ENCODE results near the gene NFIX. TPM values are rescaled to one million over a fixed set of nuclear protein-coding genes. Genes with fewer than 3 reads are reported as not detected.

NFIX gene
- total RNA-seq, 1 donor from 2014 or later, result 118 TPM

DNA sequence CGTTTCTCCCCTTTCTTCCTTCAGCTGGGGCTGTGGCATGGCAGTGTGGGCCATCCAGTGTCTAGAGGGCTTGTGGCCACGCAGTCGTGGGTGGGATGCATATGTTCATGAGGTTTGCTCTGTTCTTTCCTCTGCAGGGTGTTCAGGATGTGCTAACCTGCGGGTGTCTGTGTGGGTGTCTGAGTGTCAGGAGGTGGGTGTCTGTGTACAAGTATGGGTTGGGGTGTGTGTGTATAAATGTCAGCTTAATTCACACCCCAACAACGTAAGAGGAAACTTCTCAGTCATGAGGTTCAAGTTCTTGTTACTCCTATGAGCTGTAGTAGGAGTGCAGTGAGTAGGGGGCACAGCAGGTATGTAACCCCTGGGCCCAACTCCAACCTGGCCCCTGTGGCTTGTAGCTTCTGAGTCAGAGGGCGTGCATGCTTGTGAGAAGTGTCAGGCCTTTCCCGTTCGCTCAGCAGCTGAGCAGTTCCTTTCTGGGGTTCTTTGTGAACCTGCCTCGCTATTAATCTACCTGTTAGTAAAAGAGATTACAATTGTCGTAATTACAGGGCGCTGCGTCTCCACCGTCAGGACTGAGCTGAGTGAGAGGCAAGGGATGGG lies 49.1 kb downstream of the NFIX start:
- Histone ChIP-seq H3K4me1 (peaks cover 93% of the 10 kb centered on the region), H3K4me3 (no peak overlapping the region), H3K27me3 (ENCODE audit: low read depth) (no peaks in the 10 kb centered on the region), H3K9me3 (replicated peaks) (no peaks in the 10 kb centered on the region), H3K27ac (replicated peaks) (peak overlapping the region; percentile 57), H3K36me3 (no peaks in the 10 kb centered on the region)
- no peak for DNase-seq
- intact Hi-C loops (cut with micrococcal nuclease), result no loop called here
- TF ChIP-seq, protein P1, sequence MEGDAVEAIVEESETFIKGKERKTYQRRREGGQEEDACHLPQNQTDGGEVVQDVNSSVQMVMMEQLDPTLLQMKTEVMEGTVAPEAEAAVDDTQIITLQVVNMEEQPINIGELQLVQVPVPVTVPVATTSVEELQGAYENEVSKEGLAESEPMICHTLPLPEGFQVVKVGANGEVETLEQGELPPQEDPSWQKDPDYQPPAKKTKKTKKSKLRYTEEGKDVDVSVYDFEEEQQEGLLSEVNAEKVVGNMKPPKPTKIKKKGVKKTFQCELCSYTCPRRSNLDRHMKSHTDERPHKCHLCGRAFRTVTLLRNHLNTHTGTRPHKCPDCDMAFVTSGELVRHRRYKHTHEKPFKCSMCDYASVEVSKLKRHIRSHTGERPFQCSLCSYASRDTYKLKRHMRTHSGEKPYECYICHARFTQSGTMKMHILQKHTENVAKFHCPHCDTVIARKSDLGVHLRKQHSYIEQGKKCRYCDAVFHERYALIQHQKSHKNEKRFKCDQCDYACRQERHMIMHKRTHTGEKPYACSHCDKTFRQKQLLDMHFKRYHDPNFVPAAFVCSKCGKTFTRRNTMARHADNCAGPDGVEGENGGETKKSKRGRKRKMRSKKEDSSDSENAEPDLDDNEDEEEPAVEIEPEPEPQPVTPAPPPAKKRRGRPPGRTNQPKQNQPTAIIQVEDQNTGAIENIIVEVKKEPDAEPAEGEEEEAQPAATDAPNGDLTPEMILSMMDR (IDR thresholded peaks at IDR 0.05; ENCODE audit: borderline replicate concordance), result no peak

DNA sequence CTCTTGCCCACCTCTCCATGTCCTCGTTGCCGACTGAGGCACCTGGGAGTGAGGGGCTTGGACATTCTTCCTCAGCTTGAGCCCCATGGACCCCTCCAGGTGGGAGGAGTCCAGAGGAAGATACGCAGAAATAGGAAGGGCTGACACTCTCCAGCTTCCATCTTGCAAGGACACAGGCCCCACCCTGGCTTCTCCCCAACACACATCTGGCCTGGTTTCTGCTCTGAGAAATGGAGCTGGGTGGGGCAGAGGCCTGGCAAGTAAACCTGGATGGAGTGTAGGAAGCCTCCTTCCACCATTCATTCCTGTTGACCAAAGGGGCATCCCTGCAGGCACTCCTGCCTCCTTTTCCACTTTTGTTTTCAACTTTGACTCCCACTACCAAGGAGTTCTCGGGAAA lies 50.5 kb downstream of the NFIX start:
- Histone ChIP-seq H3K4me3 (no peak overlapping the region), H3K27me3 (ENCODE audit: low read depth) (no peaks in the 10 kb centered on the region), H3K9me3 (replicated peaks) (no peaks in the 10 kb centered on the region), H3K27ac (replicated peaks) (peak overlapping the region; percentile 57), H3K36me3 (no peaks in the 10 kb centered on the region), H3K4me1 (peaks cover 93% of the 10 kb centered on the region)
- TF ChIP-seq, protein P1 (IDR thresholded peaks at IDR 0.05; ENCODE audit: borderline replicate concordance), result no peak
- intact Hi-C loops (cut with micrococcal nuclease), result no loop called here
- DNase-seq, result no peak

DNA sequence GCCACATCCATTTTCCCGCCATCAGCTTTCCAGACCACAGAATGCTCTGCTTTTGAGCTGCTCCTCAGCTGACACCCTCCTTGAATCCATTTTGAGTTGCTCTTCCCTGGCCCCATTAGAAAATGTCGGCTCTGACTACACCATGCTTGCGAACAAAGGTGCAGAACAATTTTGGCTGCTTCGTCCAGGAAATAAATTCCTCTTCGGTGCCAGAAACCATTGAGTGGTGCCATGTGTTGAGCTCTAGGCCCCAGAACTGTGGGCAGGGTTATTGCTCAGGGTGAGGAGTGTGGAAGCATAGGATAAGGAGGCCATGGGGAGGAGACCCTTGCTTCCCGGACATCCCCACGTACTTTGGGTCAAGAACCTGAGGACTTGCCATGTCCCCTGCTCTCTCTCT lies 52.1 kb downstream of the NFIX start:
- Histone ChIP-seq H3K27me3 (ENCODE audit: low read depth) (no peaks in the 10 kb centered on the region), H3K27ac (replicated peaks) (peak overlapping the region; percentile 41), H3K9me3 (replicated peaks) (no peaks in the 10 kb centered on the region)

DNA sequence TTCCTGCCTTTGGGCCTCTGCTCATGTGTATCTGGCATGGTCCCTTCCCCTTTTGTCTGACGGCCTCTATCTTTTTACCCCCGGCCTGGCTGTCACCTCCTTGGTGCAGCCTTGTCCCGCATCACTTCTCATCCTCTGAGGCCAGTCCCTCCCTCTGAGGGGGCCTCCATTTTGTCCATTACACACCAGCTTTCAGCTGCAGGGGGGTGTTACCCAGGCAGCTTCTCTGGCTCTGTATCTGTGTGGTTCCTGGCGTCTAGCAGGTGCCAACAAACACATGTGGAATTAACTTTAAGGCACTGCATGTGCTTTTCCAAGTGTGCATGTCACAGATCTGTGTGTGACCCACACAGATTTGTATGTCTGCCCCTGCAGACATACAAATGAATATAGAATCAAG lies 55.0 kb downstream of the NFIX start:
- intact Hi-C loops (cut with micrococcal nuclease), result no loop called here
- Histone ChIP-seq H3K27me3 (ENCODE audit: low read depth) (no peaks in the 10 kb centered on the region), H3K9me3 (replicated peaks) (no peaks in the 10 kb centered on the region), H3K4me1 (peaks cover 93% of the 10 kb centered on the region), H3K27ac (replicated peaks) (peak overlapping the region; percentile 98), H3K4me3 (no peak overlapping the region), H3K36me3 (no peaks in the 10 kb centered on the region)
- no peak for DNase-seq
- TF ChIP-seq, protein P1 (IDR thresholded peaks at IDR 0.05; ENCODE audit: borderline replicate concordance), result no peak

More for the DNA sequence above, 52.1 kb downstream of the NFIX start:
- Histone ChIP-seq H3K36me3 (no peaks in the 10 kb centered on the region), H3K4me3 (no peak overlapping the region), H3K4me1 (peaks cover 93% of the 10 kb centered on the region)
- DNase-seq, result no peak
- TF ChIP-seq, protein P1 (IDR thresholded peaks at IDR 0.05; ENCODE audit: borderline replicate concordance), result no peak
- intact Hi-C loops (cut with micrococcal nuclease), result no loop called here

DNA sequence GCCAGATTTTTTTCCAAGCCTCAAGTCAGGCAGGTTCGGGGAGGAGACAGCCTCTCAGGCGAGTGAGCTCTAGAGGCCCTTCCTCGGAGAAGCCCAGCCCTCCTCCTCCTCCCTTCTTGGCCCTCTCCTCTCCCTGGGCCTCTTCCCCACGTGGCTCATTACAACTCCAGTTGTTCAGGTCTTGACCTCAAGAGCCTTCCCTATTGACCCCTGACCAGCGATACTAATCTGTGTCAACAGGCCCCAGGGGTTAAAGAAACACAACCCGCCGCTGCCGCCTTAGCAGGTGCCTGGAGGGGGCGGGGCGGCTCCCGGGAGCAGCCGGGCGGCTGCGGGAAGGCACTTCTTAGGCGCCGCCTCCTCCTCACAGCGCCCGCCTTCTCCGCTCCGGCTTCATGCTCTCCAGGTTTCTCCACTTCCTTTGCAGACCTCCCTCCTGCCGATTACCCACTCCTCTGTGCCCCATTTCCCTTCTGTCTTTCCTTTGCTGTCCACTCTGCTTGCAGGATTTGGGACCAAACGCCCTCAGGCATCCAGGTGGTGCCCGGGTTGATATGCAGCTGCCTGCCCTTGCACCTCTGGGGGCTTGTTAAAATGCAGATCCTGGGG lies 56.4 kb downstream of the NFIX start:
- peak; percentile 66 for DNase-seq
- intact Hi-C loops (cut with micrococcal nuclease), result no loop called here
- no peaks in the 10 kb centered on the region for H3K36me3 ChIP-seq
- peak overlapping the region; percentile 98 for H3K27ac ChIP-seq (replicated peaks)
- TF ChIP-seq, protein P1 (IDR thresholded peaks at IDR 0.05; ENCODE audit: borderline replicate concordance), result no peak
- peak overlapping the region; percentile 43 for H3K4me3 ChIP-seq
- no peaks in the 10 kb centered on the region for H3K9me3 ChIP-seq (replicated peaks)
- H3K27me3 ChIP-seq (ENCODE audit: low read depth), result no peaks in the 10 kb centered on the region
- peaks cover 93% of the 10 kb centered on the region for H3K4me1 ChIP-seq

Measured in left ventricle myocardium inferior (tissue), 1 donor.